Lung (tissue), 12 donors: ENCODE data around the gene CDK5RAP3. TPM values are rescaled to one million over a fixed set of nuclear protein-coding genes. Genes with fewer than 3 reads are reported as not detected.

ENCODE experiments used
- ATAC-seq: fragments of 200-7000 bp; cut with Tn5 transposase; one replicate; pipeline ENCODE4 v1.9.1; 2020; ENCODE audit warnings: moderate number of reproducible peaks; ENCODE audit not compliant: insufficient read depth, low FRiP score
- DNase-seq, 3 donors: peaks; one replicate each; pipeline ENCODE4 v3.0.0-alpha.2; 2013 to 2017
- H3K27ac ChIP-seq, 2 donors: one replicate each; pipeline ENCODE4 v1.5.1; 2013; ENCODE audit warnings: mild to moderate bottlenecking in 2 of 2, moderate library complexity in 2 of 2, control low read depth in 1 of 2, inconsistent platforms in 1 of 2, low read depth in 1 of 2, low read length in 1 of 2
- H3K27me3 ChIP-seq, 3 donors: one replicate each; pipeline ENCODE4 v1.5.1; 2013; ENCODE audit warnings: low read length in 2 of 3; ENCODE audit not compliant: control insufficient read depth in 3 of 3, insufficient read depth in 3 of 3
- H3K36me3 ChIP-seq, 4 donors: one replicate each; pipeline ENCODE4 v1.5.1; 2013; ENCODE audit warnings: low read length in 4 of 4, mild to moderate bottlenecking in 1 of 4, moderate library complexity in 1 of 4; ENCODE audit not compliant: control insufficient read depth in 4 of 4, insufficient read depth in 4 of 4
- H3K4me1 ChIP-seq, 5 donors: one replicate each; pipeline ENCODE4 v1.5.1; 2013; ENCODE audit warnings: low read length in 5 of 5, mild to moderate bottlenecking in 2 of 5, moderate library complexity in 1 of 5; ENCODE audit not compliant: control insufficient read depth in 5 of 5, insufficient read depth in 5 of 5
- H3K4me3 ChIP-seq: one replicate; pipeline ENCODE4 v1.5.1; 2013; ENCODE audit warnings: mild to moderate bottlenecking, control low read depth, moderate library complexity
- H3K9ac ChIP-seq, 2 donors: one replicate each; pipeline ENCODE4 v1.5.1; 2013; ENCODE audit warnings: low read length in 2 of 2, control low read depth in 1 of 2; ENCODE audit not compliant: insufficient read depth in 1 of 2
- H3K9me3 ChIP-seq, 4 donors: one replicate each; pipeline ENCODE4 v1.5.1; 2013; ENCODE audit warnings: low read length in 3 of 4, mild to moderate bottlenecking in 1 of 4, moderate library complexity in 1 of 4; ENCODE audit not compliant: control insufficient read depth in 4 of 4, insufficient read depth in 3 of 4
- WGBS, 2 donors: extraction: QIAGEN DNeasy Blood & Tissue Kit; methylation state at CpG; one replicate each; pipeline ENCODE4 v1.1.7; 2013; 5-methylcytosine and 5-hydroxymethylcytosine counted together
- polyA plus RNA-seq, 2 donors: library from polyadenylated mRNA; stranded (reverse); fragments of 200-250 nt; gene quantifications; one replicate each; pipeline ENCODE4 v1.2.1, GENCODE V29; 2013
- total RNA-seq, 2 donors: library from RNA; depleted of rRNA in 1 of 2; stranded (reverse); fragments of >200 nt in 1 of 2; gene quantifications; one replicate each; pipeline ENCODE4 v1.2.1, GENCODE V29; 2014 to 2021
- TF ChIP-seq, protein P1 (sequence below): IDR thresholded peaks from 2 replicates; pipeline ENCODE4 v1.5.1; 2012; ENCODE audit warnings: mild to moderate bottlenecking; ENCODE audit errors: control extremely low read depth, extremely low read depth
- donor health status: control.
- donor health status: control.
- donor health status: Bipolar disorder and iron deficiency.
- donor health status: healthy.
- donor health status: DM: yes; HTN: yes; CAD: no.

CDK5RAP3 gene
- total and polyA plus RNA-seq, 4 donors = 129 to 212 (median 153) TPM

DNA sequence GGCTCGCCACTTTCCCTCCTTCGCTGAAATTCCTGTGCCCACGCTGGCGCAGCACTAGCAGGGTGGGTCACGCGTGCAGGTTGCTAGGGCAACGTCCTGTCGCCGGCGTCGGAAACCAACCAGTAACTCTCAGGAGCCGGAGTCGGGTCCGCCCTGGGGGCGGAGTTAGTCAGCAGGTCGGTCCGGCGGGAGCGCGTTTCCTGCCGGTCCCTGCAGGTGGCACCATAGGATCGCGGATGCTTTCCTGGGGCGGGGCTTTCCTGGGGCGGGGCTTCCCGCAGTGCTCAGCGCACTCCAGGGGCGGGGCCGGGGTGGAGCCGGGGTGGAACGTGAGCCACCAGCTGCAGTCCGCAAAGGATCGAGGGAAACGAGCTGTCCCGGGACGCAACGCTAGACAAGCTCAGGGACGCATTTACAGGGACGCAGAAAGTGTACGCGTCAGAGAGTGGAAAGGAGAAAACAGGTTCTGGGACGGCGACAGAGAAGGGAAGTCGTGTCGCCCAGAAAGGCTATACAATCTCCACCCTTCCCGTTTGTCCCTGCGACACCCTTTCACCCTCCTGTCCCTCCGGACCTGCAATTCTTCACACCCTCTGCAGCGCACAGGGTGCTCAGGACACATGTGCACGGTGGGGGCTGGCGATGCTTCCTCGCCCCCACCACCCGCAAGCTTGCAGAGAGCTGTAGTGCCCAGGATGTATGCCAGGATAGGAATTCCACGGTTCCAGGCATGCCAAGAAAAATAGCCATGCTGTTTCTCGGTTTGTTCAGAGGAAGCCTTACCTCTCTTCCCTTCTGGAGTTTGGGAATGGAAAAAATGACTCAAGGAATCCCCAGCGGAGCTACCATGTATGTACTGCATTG lies 54.4 kb downstream of the CDK5RAP3 start:
- no peaks in the 10 kb centered on the region for H3K36me3 ChIP-seq
- ATAC-seq (peak; percentile 91), DNase-seq (peak; percentile 97 to 99 (median 97))
- no peak overlapping the region for H3K9ac ChIP-seq
- 1 to 2% methylated on average over 56 of the region's 56 CpGs for WGBS, 2 donors
- TF ChIP-seq, protein P1, sequence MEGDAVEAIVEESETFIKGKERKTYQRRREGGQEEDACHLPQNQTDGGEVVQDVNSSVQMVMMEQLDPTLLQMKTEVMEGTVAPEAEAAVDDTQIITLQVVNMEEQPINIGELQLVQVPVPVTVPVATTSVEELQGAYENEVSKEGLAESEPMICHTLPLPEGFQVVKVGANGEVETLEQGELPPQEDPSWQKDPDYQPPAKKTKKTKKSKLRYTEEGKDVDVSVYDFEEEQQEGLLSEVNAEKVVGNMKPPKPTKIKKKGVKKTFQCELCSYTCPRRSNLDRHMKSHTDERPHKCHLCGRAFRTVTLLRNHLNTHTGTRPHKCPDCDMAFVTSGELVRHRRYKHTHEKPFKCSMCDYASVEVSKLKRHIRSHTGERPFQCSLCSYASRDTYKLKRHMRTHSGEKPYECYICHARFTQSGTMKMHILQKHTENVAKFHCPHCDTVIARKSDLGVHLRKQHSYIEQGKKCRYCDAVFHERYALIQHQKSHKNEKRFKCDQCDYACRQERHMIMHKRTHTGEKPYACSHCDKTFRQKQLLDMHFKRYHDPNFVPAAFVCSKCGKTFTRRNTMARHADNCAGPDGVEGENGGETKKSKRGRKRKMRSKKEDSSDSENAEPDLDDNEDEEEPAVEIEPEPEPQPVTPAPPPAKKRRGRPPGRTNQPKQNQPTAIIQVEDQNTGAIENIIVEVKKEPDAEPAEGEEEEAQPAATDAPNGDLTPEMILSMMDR = peak; percentile 85
- H3K9me3 ChIP-seq = no peaks in the 10 kb centered on the region
- H3K4me3 ChIP-seq = peak overlapping the region; percentile 38
- peaks cover 0 to 34% (median 14%) of the 10 kb centered on the region in 5 donors for H3K4me1 ChIP-seq
- peak overlapping the region in 1 of 2 donors; percentile 79 for H3K27ac ChIP-seq
- peaks cover 0 to 24% (median 8%) of the 10 kb centered on the region in 3 donors for H3K27me3 ChIP-seq

DNA sequence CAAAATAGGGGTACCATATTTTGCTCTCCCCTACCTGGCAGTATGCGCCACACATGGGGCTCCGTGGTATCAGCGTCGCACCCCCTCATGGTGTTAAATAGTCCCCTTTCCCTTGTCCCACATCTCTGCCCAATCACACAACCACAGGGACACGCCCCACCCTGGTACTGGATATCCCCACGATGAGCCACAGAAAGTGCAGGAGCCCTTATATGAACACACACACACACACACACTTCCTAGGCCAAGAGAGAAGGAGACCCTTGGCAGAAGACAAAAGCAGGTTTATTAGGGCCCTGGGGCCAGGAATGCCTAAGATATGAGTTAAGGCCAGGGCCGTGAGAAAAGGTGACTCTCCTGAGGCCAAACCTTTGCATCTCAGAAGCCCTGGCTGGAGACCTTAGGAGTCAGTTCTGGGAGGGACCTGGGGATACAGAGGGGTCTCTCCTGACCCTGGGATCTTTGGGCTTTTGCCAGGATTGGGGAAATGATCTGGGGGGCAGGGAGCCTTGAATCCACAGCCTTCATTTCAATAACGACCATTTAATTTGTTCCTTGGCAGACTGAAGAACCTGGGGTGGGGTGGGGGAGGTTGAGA lies 55.1 kb downstream of the CDK5RAP3 start:
- H3K4me1 ChIP-seq = peaks cover 0 to 34% (median 14%) of the 10 kb centered on the region in 5 donors
- H3K9ac ChIP-seq = no peak overlapping the region
- DNase-seq (no peak), ATAC-seq (no peak)
- H3K36me3 ChIP-seq = no peaks in the 10 kb centered on the region
- peaks cover 0 to 23% (median 8%) of the 10 kb centered on the region in 3 donors for H3K27me3 ChIP-seq
- peak overlapping the region in 1 of 2 donors; percentile 79 for H3K27ac ChIP-seq
- no peaks in the 10 kb centered on the region for H3K9me3 ChIP-seq
- 32 to 46% methylated on average over 8 of the region's 8 CpGs for WGBS, 2 donors
- no peak overlapping the region for H3K4me3 ChIP-seq
- TF ChIP-seq, protein P1 = no peak

GRCh38 chr17:48026502-48027321 lies 55.8 kb downstream of the CDK5RAP3 start:
- Histone ChIP-seq H3K36me3 (no peaks in the 10 kb centered on the region), H3K9me3 (no peaks in the 10 kb centered on the region), H3K4me3 (no peak overlapping the region), H3K27ac (no peak overlapping the region), H3K27me3 (peaks cover 0 to 20% (median 5%) of the 10 kb centered on the region in 3 donors), H3K4me1 (peaks cover 0 to 34% (median 14%) of the 10 kb centered on the region in 5 donors), H3K9ac (no peak overlapping the region)
- TF ChIP-seq, protein P1 = peak; percentile 71
- peak; percentile 89 to 96 (median 92) for DNase-seq
- WGBS, 2 donors = 27 to 33% methylated on average over 18 of the region's 18 CpGs
- peak; percentile 10 for ATAC-seq
